CD4-positive, alpha-beta T cell treated with Interleukin-15 for 1 hour (primary cell): ENCODE results near the gene POGK.

Experiments
- DNase-seq: peaks from one replicate; pipeline ENCODE4 v3.0.0-alpha.2; 2020

The POGK gene

DNA sequence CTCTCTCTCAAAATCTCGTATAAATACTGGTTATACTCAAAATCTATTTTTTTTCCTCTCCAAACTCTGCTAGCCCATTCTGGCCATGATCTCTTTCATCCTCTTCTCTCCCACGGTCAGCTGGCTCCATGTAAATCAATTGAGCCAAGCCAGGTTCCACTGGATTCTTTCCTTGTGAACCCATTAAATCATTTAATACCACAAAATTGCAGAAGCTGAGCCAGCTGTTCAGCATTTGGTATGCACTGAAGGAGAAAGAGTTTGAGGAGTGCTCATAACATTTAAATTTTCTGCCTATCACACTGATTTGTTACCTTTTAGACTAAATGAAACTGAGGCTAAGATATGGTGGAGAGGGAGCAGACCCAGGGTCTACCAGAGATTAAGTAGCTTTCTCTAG is 65.9 kb downstream of the POGK start:
- no peak for DNase-seq

DNA sequence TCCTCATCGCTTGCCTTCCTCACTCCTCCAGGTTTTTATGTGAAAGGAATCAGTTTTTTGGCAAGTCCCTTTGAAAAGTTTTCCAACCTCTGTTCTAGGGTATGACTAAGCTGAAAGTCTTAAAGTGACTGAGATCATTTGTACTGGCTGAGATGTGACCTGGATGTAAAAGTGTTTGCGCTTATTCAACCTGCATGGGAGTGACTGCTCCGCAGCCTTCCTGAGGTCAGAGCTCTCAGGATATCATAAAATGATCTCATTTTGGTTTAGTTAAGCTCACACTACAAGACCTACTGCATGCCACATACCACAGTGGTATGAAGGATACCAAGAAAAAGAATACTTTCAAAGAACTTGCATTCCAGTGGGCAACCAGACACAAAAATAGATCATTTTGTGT is 66.6 kb downstream of the POGK start:
- DNase-seq = no peak
